Superior temporal gyrus (tissue), 1 donor: ENCODE measurements around the gene PRDM15.
"Not testable (repeated sequence)": the region's sequence is repeated elsewhere in the genome, so short reads cannot be mapped to it uniquely, and the experiment has no call there.

Source experiments
- DNase-seq: peaks from one replicate; pipeline ENCODE4 v3.0.0-alpha.2; 2016; ENCODE audit errors: extremely low spot score

PRDM15 gene

GRCh38 chr21:41808094-41808493 is 71.0 kb downstream of the PRDM15 start:
- no peak for DNase-seq

DNA sequence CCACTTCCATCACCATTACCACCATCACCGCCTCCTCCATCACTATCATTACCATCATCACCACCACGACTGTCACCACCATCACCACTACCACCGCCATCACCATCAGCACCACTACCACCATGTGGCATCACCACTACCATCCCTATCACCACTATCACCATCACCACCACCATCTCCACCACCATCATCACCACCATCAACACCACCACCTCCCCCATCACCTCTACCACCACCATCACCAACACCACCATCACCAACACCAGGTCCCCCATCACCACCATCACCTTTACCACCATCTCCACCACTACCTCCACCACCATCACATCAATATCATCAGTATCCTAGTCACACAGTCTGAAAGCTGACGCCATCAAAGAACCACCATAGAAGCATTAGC is 72.4 kb downstream of the PRDM15 start:
- no peak for DNase-seq

DNA sequence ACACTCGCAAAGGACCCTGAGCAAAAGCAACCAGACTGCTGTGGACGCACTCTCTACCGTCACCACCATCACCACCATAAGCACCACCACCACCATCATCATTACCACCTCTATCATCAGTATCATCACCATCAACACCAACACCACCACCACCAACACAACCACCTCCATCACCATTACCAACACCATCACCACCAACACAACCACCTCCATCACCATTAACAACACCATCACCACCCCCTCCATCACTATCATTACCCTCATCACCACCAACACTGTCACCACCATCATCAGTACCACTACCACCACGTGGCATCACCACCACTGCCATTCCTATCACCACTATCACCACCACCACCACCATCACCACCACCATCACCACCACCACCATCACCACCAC is 73.5 kb downstream of the PRDM15 start:
- no peak for DNase-seq

DNA sequence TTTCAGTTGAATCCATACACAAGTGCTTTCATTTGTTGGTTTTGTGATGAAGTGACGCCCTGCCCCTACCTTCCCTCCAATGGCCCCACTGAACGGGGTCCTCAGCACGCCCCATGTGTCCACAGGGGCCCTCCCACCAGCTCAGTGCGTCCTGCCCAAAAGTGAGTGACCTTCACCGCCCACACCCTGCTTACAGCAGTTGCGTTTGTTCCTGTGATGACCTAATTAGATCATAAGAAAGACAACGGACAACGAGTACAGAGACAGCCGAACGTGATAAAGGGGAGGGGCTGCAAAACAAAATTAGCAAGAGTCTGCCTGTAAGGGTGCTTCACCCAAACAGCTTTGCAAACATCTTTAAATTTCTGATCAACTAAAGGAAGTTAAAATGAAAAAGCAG is 74.1 kb downstream of the PRDM15 start:
- DNase-seq: no peak

- DNase-seq: no peak
Measured at GRCh38 chr21:41804381-41804780, 74.8 kb downstream of the PRDM15 start.

DNA sequence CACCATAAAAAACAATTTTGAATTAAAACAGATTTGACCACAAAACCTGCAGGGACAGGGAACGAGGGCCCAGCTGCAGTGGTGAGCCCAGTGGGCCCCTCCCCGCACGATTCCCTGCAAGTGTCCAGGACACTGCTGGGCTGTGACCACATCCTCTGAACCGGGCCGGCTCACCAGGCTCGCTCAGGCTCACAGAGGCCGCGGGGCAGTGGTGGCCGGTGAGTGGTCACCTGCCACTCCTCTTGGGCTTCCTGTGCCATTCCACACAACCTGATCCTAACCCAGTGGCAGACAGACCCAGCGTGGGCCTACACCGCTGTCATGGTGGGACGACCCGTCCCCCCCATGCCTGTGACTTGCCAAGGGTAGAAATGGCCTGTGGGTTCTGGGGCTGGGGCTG is 75.8 kb downstream of the PRDM15 start:
- DNase-seq: no peak

- peak; percentile 66 for DNase-seq
Measured at GRCh38 chr21:41802684-41803083, 76.5 kb downstream of the PRDM15 start.

GRCh38 chr21:41802198-41802584 is 77.0 kb downstream of the PRDM15 start:
- no peak for DNase-seq

GRCh38 chr21:41801321-41802197 is 77.6 kb downstream of the PRDM15 start:
- DNase-seq: no peak

DNA sequence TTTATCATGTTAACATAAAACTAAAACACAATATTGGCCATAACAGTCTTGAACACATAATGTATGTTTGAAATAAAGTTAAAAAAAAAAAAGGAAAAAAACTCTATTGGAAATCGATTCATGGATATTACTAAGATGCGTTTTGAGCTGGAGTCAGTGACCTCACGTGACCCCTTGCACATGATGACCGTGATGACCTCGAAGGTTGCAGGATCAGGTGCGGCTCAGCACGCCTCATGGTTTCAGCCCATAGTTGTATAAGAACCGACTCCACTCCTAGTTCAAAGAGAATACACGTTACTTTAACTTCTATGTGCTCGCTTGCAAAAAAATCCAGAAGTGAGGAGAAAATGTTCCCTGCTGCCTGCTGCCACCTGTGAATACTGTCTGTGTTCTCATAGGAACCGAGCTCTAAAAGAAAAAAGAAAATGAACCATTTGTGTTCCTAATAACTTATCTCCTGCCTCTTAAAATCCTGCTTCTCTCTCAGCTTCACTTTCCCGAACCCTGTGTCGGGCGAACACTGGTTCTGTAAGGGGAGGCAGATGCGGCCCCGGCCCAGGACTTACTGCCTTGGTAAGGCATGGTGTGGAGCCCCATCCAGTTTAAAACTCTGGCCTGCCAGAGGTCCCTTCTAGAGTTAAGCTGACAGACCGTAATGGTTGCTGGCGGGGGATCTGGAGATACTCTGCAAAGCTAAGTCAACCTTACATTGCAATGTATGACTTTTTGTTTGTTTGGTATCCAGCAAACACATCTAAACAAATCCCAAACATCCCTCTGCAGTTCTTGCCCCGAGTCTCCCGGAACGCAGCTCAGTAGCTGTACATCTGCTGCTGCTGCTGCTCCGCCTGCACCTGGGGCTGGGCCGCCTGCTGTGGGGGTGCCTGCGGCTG is 78.5 kb downstream of the PRDM15 start:
- DNase-seq: no peak

- DNase-seq: no peak
Measured at GRCh38 chr21:41799763-41800162, 79.4 kb downstream of the PRDM15 start.

- DNase-seq: no peak
Measured at GRCh38 chr21:41798326-41798725, 80.8 kb downstream of the PRDM15 start.

GRCh38 chr21:41796476-41797080 is 82.6 kb downstream of the PRDM15 start:
- DNase-seq: no peak

DNA sequence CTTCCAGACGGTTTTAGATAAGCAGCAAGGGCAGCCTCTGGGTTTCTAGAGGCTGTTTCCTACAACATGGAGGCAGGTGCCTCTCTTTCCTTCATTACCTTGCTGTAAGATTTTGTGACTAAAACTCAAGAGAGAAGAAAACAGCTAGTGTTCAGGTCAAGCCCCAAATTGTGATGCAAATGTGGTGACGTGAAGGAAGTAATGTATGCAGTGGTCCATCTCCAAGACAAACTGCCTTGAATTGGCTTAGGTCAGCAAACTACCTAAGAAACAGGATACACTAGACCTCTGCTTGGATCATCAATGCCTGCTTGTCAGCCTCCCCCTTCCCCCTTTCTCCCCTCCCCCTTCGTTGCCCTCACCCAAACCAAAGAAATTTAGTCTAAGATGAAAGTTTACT is 83.4 kb downstream of the PRDM15 start:
- no peak for DNase-seq

DNA sequence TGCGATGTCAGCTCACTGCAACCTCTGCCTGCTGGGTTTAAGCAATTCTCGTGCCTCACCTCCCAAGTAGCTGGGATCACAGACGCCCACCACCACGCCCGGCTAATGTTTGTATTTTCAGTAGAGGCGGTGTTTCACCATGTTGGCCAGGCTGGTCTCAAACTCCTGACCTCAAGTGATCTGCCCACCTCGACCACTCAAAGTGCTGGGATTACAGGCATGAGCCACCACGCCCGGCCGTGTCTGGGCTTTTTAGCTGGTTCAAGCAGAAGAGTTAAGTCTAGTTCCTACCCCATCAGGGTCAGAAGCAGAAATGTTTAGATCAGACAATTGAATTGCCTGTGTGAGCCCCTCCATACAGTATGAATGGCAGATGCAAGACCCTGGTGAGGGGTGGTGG is 84.5 kb downstream of the PRDM15 start:
- DNase-seq: no peak

DNA sequence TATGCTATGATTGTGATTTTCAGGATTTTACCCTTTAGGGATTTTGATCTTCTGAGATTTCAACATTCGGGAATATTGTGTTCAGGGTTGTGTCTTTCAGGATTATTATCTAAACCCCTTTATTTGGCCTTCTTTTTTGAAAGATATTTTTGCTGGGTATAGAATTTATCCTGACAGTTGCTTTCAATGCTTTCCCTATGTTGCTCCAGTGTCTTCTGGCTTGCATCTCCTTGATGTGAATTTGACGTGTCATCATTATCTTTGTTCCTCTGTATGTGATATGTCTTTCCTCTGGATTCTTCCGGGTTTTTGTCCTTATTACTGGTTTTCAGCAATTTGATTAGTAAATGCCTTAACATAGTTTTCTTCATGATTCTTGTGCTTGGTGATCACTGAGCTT is 86.4 kb downstream of the PRDM15 start:
- DNase-seq: no peak

DNA sequence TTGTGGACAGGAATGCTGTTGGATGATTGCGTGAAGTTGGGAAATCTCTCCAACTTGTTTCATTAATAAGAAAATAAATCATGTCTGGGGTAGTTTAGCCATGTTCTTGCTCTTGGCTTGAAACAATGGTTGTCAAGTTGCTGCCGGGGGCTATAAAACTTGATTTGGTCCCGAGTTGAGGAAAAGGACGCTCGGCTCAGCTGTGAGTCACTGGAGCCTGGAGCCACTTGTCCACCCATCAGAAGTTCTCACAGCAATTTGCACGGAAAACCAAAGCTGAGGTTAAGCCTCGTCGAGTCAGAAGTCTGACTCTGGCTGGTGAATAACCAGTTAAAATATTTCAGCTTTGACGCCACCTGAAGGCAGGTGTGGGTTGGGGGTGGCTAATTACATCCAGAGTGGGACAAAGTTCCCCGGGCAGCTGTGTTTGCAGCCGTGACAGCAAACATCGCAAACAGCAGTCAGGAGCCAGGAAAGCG is 92.6 kb downstream of the PRDM15 start:
- no peak for DNase-seq

GRCh38 chr21:41785262-41785661 is 93.9 kb downstream of the PRDM15 start:
- not testable (repeated sequence) for DNase-seq

DNA sequence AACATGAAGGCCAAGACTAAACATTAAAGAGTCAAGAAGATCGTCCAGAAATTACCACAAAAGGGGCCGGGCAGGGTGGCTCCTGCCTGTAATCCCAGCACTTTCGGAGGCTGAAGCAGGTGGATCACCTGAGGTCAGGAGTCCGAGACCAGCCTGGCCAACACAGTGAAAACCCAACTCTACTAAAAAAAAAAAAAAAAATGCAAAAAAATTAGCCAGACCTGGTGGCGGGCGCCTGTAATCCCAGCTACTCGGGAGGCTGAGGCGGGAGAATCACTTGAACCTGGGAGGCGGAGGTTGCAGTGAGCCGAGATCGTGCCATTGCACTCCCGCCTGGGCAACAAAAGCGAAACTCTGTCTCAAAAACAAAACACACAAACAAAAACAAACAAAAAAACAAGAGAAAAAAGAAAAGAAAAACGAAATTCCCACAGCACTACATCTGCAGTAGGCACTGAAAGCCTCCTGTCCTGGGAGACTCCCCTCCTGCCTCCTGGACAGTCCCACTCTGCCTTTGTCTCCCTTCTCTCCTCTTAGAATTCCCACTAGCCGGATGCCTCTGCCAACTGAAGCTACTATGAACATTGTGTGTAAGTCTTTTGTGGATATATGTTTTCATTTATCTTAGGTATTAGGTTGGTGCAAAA is 94.6 kb downstream of the PRDM15 start:
- no peak for DNase-seq

DNA sequence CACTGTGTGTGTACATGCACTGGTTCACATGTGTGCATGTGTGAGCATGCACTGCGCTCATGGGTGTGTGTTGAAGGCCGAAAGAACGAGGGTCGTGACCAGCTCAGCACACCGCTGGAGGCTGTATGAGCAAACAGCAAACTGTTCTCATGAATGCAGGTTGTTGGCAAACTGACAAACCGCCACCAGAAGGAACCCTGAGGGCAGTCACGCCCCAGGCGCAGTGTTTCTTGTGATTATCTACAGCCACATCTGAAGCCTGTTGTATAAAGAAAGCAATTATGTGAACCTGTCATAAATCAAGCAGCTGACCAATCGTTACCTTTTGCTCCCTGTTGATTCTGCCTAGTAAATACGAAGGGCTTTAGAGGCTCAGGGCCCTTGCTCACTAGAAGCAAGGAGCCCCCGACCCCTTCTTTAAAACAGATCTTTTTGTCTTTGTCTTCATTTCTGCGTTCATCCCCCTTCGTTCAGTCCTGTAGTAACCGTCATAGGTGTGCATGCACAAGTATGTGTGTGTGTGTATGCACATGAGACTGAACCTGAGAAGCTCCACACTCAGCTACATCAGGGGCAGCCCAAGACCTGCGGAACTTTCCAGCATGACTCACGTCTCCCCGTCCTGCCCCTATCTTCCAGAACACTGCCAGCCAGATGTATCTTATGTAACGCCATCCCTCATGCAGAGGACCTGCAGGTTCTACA is 95.5 kb downstream of the PRDM15 start:
- no peak for DNase-seq

DNA sequence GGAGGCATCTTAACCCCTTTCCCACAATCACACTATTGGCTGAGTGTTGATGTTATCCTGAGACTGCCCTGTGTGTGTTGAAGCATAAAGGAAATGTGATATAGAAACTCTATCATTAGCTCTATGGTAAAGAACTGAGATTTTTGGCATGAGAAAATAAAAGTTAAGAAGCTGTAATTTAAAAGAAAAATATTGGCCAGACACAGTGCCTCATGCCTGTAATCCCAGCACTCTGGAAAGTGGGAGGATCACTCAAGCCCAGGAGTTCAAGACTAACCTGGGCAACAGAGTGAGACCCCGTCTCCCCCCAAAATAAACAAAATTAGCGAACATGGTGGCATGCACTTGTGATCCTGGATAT is 98.1 kb downstream of the PRDM15 start:
- DNase-seq: no peak
